Skin of body (tissue), 2 donors: ENCODE measurements around the gene PRH2. TPM values are rescaled to one million over a fixed set of nuclear protein-coding genes. Genes with fewer than 3 reads are reported as not detected.

Source experiments
- DNase-seq: peaks from one replicate; lab custom pipeline; 2025; lab: John Stamatoyannopoulos, UW
- total RNA-seq: library from RNA; depleted of rRNA; stranded (reverse); fragments of >200 nt; gene quantifications from one replicate; pipeline ENCODE4 v1.2.3, GENCODE V29; 2014

Gene PRH2
- total RNA-seq, 1 donor from 2014 or later, result not detected

DNA sequence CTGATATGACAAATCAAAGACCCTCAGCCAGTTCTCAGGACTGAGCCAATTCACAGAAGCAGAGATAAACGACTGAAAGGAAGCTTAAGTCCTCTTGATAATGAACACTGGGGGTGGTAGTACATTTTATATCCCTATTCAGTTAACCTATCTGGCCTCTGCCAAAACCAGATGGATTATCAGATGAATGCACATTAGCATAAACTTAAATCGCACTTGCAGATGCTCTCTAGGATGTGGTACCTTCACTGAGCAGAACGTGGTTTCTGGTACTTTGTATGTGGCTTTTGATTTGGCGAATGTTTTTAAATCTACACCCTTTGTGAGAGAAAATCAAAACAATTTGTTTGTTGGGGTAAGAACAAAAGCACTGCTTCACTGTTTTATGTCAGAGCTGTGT is 31.2 kb downstream of the PRH2 start:
- no peak for DNase-seq

DNA sequence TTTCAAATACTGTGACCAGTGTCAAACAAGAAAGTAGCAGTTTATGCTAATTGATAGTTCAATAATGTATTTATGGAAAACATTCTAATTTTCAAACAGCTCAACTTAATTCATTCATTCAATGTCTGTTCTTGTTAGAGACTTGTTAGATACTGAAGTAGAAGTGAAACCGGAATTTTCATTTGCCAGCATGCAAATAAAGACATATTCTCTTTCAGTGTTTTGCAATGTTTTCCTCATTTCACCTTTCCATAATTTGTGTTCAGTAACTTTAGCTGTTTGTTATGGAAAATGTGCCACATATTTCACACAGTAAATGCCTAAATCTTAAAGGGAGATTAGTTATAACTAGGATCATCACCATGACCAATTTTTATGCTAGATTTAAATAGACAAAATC is 36.4 kb downstream of the PRH2 start:
- DNase-seq, result no peak

DNA sequence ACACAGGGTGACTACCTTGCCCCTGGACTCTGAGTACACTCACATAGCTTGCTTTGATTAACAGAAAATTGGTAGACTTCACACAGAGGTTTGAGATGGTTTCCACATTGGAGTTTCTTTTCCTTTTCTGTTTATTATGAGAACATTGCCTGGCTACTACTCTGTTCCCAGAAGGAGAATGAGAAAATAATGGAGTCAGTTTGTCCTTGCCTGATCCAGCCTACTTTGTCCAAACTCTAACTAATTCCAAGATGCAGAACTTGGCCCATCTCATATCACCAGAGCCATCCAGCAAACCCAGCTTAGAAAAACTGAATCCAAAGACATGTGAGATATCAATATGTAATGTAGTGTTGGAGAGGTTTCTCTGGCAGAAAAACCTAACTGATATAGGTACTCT is 37.3 kb downstream of the PRH2 start:
- no peak for DNase-seq

DNA sequence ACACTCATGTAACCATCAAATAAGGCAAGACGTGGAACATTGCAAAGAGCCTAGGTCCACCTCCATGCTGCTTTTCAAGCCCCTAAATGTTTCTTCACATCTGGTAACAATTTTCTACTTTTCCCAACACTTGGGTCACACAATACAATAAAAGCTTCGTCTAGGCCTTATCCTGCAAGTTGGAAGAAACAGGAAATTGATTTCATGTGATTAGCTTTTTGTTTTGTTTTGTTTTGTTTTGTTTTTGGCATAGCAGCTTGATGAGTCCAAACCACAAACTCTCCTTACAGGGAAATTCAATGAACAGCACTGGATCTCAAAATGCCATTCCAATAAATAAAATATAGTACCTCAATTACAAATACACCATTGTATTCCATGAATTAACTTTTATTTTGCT is 38.4 kb downstream of the PRH2 start:
- peak; percentile 17 for DNase-seq

DNA sequence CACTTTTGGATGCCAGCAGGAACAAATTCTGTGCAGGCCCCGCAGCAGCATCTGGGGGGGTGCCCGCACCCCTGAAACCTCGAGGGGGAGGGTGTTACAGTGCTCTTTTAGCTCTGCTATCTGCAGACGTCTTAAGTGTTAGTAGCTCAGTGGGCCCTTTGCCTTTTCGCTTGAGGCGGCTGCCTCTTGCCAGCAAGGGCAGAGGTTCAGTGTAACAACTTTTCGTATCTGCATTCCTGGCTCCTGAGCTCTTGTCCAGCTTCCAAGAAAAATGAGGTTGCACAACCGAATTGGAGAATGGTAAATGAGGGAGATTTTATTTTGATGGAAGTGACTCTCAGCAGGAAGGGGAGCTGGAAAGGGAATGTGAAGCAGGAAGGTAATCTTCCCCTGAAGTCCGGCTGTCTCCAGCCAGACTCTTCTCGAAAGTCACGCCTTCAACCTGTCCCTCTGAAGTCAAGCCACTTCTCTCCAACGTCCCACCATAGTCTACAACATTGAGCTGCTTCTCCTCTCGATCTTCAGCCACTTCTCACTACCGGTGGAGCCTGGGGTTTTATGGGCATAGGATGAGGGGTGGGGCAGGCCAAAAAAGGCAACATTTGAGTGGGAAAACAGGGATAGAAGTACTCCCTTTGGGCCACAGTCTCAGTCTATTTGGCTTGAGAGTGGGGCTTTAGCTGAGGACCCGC is 39.9 kb downstream of the PRH2 start:
- no peak for DNase-seq

DNA sequence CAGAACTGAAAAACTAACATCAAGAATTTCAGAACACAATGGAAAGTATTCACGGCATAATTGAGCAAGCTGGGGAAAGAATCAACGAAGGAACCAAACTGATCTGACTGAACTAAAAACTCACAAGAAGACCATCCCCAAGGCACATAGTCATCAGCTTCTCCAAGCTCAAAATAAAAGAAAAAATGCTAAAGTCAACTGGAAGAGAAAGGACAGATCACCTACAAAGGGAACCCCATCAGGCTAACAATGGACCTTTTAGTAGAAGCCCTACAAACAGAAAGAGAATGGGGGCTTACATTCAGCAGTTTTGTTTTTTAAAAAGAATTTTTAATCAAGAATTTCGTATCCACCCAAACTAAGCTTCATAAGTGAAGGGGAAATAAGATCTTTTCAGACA is 45.9 kb downstream of the PRH2 start:
- DNase-seq, result no peak

DNA sequence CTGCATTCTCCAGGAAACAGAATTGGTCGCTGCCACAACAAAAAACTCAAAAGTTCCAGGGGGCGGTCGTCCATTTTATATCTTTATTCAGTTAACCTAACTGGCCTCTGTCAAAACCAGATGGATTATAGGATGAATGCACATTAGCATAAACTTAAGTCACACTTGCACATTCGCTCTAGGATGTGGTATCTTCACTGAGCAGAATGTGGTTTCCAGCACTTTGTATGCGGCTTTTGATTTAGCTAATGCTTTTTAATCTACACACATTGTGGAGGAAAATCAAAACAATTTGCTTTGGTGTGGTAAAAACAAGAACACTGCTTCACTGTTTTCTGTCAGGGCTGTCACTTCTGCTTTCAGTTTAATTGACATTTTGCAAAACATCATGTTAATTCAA is 53.2 kb downstream of the PRH2 start:
- DNase-seq, result no peak

Other genes starting within 250 kb of the PRH2 start
- gene YBX3, start 205.9 kb upstream of the PRH2 start, total RNA-seq, result 162 TPM
- gene TAS2R7, start 126.6 kb upstream of the PRH2 start, total RNA-seq, result not detected
- gene TAS2R8, start 122.0 kb upstream of the PRH2 start, total RNA-seq, result not detected
- gene TAS2R9, start 119.1 kb upstream of the PRH2 start, total RNA-seq, result not detected
- gene TAS2R10, start 102.9 kb upstream of the PRH2 start, total RNA-seq, result 1.7 TPM
- gene PRR4, start 79.8 kb upstream of the PRH2 start, total RNA-seq, result 1.6 TPM
- gene PRH1, start 45.0 kb upstream of the PRH2 start, total RNA-seq, result 46.6 TPM
- gene TAS2R13, start 19.7 kb upstream of the PRH2 start, total RNA-seq, result 6.2 TPM
- gene TAS2R14, start 10.0 kb downstream of the PRH2 start, total RNA-seq, result 6.8 TPM
- 6.1 TPM for gene TAS2R50, start 57.7 kb downstream of the PRH2 start, total RNA-seq
- gene TAS2R20, start 69.1 kb downstream of the PRH2 start, total RNA-seq, result 10.4 TPM
- 12.6 TPM for gene TAS2R19, start 93.4 kb downstream of the PRH2 start, total RNA-seq
- 13.5 TPM for gene TAS2R31, start 102.2 kb downstream of the PRH2 start, total RNA-seq
- 7.0 TPM for gene TAS2R46, start 133.1 kb downstream of the PRH2 start, total RNA-seq
- gene TAS2R43, start 163.1 kb downstream of the PRH2 start, total RNA-seq, result 8.5 TPM
- 18.1 TPM for gene TAS2R30, start 205.4 kb downstream of the PRH2 start, total RNA-seq
- 4.1 TPM for gene SMIM10L1, start 242.0 kb downstream of the PRH2 start, total RNA-seq